Tibial nerve (tissue), 4 donors: ENCODE results near the gene WFDC12. TPM values are rescaled to one million over a fixed set of nuclear protein-coding genes. Genes with fewer than 3 reads are reported as not detected.

Experiments used
- DNase-seq, 2 donors: peaks; one replicate each; pipeline ENCODE4 v3.0.0-alpha.2; 2019; ENCODE audit warnings: low spot score in 2 of 2
- H3K27ac ChIP-seq, 4 donors: fragments of 200-600 bp; sonication (generic) in 3 of 4; one replicate each; pipeline ENCODE4 v1.5.1; 2017 to 2019; ENCODE audit warnings: mild to moderate bottlenecking in 1 of 4
- H3K27me3 ChIP-seq, 2 donors: fragments of 200-600 bp; sonication (generic) in 1 of 2; one replicate each; pipeline versions ENCODE4 v1.5.1 to v1.6.0; 2017 to 2019
- H3K36me3 ChIP-seq, 3 donors: fragments of 200-600 bp; sonication (generic); one replicate each; pipeline ENCODE4 v1.5.1; 2018 to 2019
- H3K4me1 ChIP-seq, 4 donors: fragments of 200-600 bp; sonication (generic) in 3 of 4; one replicate each; pipeline ENCODE4 v1.5.1; 2017 to 2019
- H3K4me3 ChIP-seq, 4 donors: fragments of 200-600 bp; sonication (generic) in 3 of 4; one replicate each; pipeline ENCODE4 v1.5.1; 2017 to 2019; ENCODE audit warnings: mild to moderate bottlenecking in 1 of 4, moderate library complexity in 1 of 4
- H3K9me3 ChIP-seq, 4 donors: fragments of 200-600 bp; sonication (generic) in 3 of 4; one replicate each; pipeline ENCODE4 v1.5.1; 2017 to 2019
- EP300 ChIP-seq, 2 donors: sonication (generic); formaldehyde crosslinking; IDR thresholded peaks; one replicate each; pipeline ENCODE4 v1.6.1; 2017; ENCODE audit warnings: antibody characterized with exemption in 2 of 2, mild to moderate bottlenecking in 1 of 2
- POLR2A ChIP-seq, 2 donors: fragments of 450-650 bp; IDR thresholded peaks; one replicate each; pipeline ENCODE4 v1.6.1; 2017; ENCODE audit warnings: antibody characterized with exemption in 2 of 2, mild to moderate bottlenecking in 2 of 2, moderate library complexity in 2 of 2
- WGBS, 2 donors: methylation state at CpG; one replicate each; pipeline ENCODE4 v1.1.5; 2018; 5-methylcytosine and 5-hydroxymethylcytosine counted together
- total RNA-seq, 4 donors: library from RNA; depleted of rRNA; stranded (reverse); fragments of >200 nt; gene quantifications; one replicate each; pipeline ENCODE4 v1.1.0, GENCODE V29; 2016
- TF ChIP-seq, protein P1 (sequence below), 5 experiments: fragments of 200-600 bp in 3 of 5; fragments of 450-650 bp in 2 of 5; sonication (generic) in 3 of 5; IDR thresholded peaks; one replicate each; pipeline ENCODE4 v1.5.1; 2016 to 2019; ENCODE audit warnings: antibody characterized with exemption in 5 of 5, mild to moderate bottlenecking in 3 of 5, moderate library complexity in 2 of 5

The WFDC12 gene
- total RNA-seq, 4 donors from 2014 or later, result not detected

- Histone ChIP-seq H3K27me3 (no peaks in the 10 kb centered on the region), H3K36me3 (peaks cover 0 to 20% (median 0%) of the 10 kb centered on the region in 3 donors), H3K4me3 (no peak overlapping the region), H3K9me3 (peaks cover 0 to 9% (median 2%) of the 10 kb centered on the region in 4 donors), H3K4me1 (no peaks in the 10 kb centered on the region), H3K27ac (peak overlapping the region in 2 of 4 donors; percentile 58)
- DNase-seq, result no peak
- TF ChIP-seq, protein P1, sequence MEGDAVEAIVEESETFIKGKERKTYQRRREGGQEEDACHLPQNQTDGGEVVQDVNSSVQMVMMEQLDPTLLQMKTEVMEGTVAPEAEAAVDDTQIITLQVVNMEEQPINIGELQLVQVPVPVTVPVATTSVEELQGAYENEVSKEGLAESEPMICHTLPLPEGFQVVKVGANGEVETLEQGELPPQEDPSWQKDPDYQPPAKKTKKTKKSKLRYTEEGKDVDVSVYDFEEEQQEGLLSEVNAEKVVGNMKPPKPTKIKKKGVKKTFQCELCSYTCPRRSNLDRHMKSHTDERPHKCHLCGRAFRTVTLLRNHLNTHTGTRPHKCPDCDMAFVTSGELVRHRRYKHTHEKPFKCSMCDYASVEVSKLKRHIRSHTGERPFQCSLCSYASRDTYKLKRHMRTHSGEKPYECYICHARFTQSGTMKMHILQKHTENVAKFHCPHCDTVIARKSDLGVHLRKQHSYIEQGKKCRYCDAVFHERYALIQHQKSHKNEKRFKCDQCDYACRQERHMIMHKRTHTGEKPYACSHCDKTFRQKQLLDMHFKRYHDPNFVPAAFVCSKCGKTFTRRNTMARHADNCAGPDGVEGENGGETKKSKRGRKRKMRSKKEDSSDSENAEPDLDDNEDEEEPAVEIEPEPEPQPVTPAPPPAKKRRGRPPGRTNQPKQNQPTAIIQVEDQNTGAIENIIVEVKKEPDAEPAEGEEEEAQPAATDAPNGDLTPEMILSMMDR (IDR thresholded peaks at IDR 0.05), result no peak
- TF ChIP-seq POLR2A (IDR thresholded peaks at IDR 0.05) (no peak), EP300 (IDR thresholded peaks at IDR 0.05) (no peak)
- 56 to 62% methylated on average over 3 of the region's 3 CpGs for WGBS, 2 donors
Observed at GRCh38 chr20:45087097-45087790, 37.0 kb downstream of the WFDC12 start.

- H3K9me3 ChIP-seq, result peaks cover 0 to 13% (median 2%) of the 10 kb centered on the region in 4 donors
- DNase-seq, result no peak
- H3K27ac ChIP-seq, result no peak overlapping the region
- no peaks in the 10 kb centered on the region for H3K4me1 ChIP-seq
- H3K27me3 ChIP-seq, result no peaks in the 10 kb centered on the region
- no peak overlapping the region for H3K4me3 ChIP-seq
- 86 to 100% methylated on average over 1 of the region's 1 CpG for WGBS, 2 donors
- peaks cover 0 to 33% (median 0%) of the 10 kb centered on the region in 3 donors for H3K36me3 ChIP-seq
- no peak for TF ChIP-seq EP300 (IDR thresholded peaks at IDR 0.05)
- TF ChIP-seq POLR2A (IDR thresholded peaks at IDR 0.05), result no peak
- TF ChIP-seq, protein P1 (IDR thresholded peaks at IDR 0.05), result no peak
Observed at GRCh38 chr20:45085867-45086266, 38.4 kb downstream of the WFDC12 start.

DNA sequence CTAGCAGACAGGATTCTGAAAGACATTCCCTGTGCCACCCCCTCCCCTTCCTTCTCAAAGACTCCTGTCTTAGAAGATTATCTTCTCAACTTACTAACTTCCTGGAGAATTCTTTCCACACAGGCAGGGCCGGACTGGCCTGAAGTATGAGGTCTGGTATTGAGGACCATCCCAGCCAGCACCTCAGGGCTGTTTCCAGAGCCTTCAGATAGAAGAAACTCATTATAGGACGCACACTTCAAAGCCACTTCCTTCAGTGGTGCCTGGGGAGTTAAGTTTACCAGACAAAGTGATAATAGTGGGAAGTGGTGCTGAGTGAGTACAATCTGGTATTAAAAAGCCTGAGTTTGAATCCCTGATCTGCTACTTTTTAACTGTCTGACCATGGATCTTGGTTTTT lies 39.0 kb downstream of the WFDC12 start:
- Histone ChIP-seq H3K36me3 (peaks cover 0 to 39% (median 0%) of the 10 kb centered on the region in 3 donors), H3K27me3 (no peaks in the 10 kb centered on the region), H3K27ac (no peak overlapping the region), H3K4me1 (no peaks in the 10 kb centered on the region), H3K4me3 (no peak overlapping the region), H3K9me3 (peaks cover 0 to 13% (median 2%) of the 10 kb centered on the region in 4 donors)
- TF ChIP-seq, protein P1 (IDR thresholded peaks at IDR 0.05), result no peak
- TF ChIP-seq EP300 (IDR thresholded peaks at IDR 0.05) (no peak), POLR2A (IDR thresholded peaks at IDR 0.05) (no peak)
- DNase-seq, result no peak
- 50 to 53% methylated on average over 2 of the region's 2 CpGs for WGBS, 2 donors

DNA sequence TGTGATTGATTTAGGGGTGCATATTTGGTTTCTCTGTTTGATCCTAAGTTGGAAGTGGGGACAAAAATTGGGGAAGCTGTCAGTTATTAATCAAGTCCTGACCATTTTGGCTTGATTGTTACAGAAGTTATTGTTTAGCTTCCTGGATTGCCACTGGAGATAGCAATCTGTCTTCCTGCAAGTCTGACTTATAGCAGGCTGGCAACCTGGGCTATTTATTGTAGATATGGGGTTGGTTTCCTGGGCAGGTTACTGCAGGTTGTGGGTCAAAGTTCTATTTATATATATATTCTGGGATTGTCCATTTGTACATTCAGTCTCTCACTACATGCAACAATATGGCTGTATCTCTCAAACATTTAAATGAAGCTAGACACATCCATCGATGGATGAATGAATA lies 41.1 kb downstream of the WFDC12 start:
- Histone ChIP-seq H3K27ac (no peak overlapping the region), H3K27me3 (no peaks in the 10 kb centered on the region), H3K36me3 (peaks cover 0 to 43% (median 2%) of the 10 kb centered on the region in 3 donors), H3K9me3 (peaks cover 0 to 13% (median 2%) of the 10 kb centered on the region in 4 donors), H3K4me3 (no peak overlapping the region), H3K4me1 (no peaks in the 10 kb centered on the region)
- 76 to 92% methylated on average over 1 of the region's 1 CpG for WGBS, 2 donors
- TF ChIP-seq, protein P1 (IDR thresholded peaks at IDR 0.05), result no peak
- no peak for TF ChIP-seq EP300 (IDR thresholded peaks at IDR 0.05)
- no peak for TF ChIP-seq POLR2A (IDR thresholded peaks at IDR 0.05)
- no peak for DNase-seq

DNA sequence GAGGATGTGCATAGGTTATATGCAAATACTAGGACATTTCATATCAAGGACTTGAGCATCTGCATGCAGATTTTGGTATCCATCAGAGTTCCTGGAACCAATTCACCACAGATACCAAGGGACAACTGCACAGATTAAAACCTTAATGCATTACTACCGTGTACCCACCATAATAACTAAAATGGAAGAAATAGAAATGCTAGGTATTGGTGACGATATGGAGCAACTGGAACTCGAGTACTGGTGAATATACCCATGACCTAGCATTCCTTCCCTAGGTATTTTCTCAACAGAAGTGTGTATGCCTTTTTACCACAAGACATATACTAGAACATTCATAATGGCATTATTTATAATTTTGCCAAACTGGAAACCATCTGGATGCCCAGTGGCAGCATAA lies 41.8 kb downstream of the WFDC12 start:
- Histone ChIP-seq H3K4me1 (peaks cover 0 to 5% (median 0%) of the 10 kb centered on the region in 4 donors), H3K27ac (no peak overlapping the region), H3K4me3 (no peak overlapping the region), H3K27me3 (no peaks in the 10 kb centered on the region), H3K9me3 (peaks cover 0 to 13% (median 2%) of the 10 kb centered on the region in 4 donors), H3K36me3 (peaks cover 0 to 43% (median 2%) of the 10 kb centered on the region in 3 donors)
- DNase-seq, result no peak
- TF ChIP-seq POLR2A (IDR thresholded peaks at IDR 0.05), result no peak
- TF ChIP-seq, protein P1 (IDR thresholded peaks at IDR 0.05), result no peak
- TF ChIP-seq EP300 (IDR thresholded peaks at IDR 0.05), result no peak
- WGBS, 2 donors, result 98 to 99% methylated on average over 3 of the region's 3 CpGs
